G401.6 (cell line): ENCODE results near the gene C2.
"Not testable (repeated sequence)": the region's sequence is repeated elsewhere in the genome, so short reads cannot be mapped to it uniquely, and the experiment has no call there.

Source experiments
- FAIRE-seq: peaks from 2 replicates; lab custom pipeline; 2012; peaks lifted over from hg19 to GRCh38; lab: Jason Lieb, UNC

Gene C2

DNA sequence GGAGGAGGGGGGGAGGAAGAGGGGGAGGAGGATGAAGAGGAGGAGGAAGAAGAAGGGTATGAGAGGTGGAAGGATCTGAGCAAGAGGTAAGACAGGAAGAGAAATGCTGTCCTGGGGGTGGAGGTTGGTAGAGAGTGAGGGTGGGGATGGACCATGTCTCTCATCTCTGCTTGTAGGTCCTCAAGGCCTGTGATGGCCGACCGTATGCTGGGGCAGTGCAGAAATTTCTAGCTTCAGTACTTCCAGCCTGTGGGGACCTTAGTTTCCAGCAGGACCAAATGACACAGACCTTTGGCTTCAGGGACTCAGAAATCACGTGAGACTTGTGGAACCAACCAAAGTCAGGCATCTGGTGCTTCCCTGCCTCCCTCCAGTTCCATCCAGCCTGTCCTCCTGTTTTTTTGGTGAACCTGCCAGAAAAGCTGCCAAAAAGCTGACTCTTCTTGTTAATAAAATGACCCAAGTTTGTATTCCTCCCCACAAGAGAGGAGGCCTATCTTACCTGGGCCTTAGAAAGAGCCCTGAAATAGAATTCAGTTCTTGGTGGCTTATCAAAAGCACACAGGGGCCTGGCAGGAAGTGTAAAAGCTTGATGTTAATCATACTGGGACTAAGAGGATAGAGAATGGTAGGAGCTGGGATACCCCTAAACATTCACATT, 51.9 kb downstream of the C2 start:
- FAIRE-seq: no peak

DNA sequence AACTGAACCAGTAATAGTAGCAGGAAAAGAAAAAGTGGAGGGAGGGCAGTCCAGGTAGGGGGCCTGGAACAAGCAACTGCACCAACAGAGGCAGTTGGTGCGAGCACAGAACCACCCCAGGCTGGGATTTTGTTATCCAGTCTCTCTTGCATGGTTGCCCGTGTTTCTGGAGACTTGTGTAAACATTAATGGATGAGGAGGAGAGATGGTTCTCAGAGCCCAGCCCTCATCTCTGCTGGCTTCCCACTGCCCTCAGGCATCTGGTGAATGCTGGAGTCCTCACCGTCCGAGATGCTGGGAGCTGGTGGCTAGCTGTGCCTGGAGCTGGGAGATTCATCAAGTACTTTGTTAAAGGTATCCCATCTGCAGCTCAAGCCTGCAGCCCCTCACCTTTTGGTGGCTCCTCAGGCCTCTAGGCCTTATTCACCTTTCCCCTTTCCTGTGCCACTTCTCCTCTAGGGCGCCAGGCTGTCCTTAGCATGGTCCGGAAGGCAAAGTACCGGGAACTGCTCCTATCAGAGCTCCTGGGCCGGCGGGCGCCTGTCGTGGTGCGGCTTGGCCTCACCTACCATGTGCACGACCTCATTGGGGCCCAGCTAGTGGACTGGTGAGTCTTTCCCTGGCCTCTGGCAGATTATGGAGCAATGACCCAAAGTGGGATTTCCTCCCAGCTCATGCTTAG, 52.8 kb downstream of the C2 start:
- not testable (repeated sequence) for FAIRE-seq

- not testable (repeated sequence) for FAIRE-seq
Observed at GRCh38 chr6:31980998-31981397, 53.5 kb downstream of the C2 start.

GRCh38 chr6:31981744-31982143, 54.2 kb downstream of the C2 start, which contains the start of gene C4A:
TSS of gene C4A (plus strand) at chr6:31982057. CDS start at chr6:31982108, 51 bp downstream.
- not testable (repeated sequence) for FAIRE-seq

- FAIRE-seq: peak; percentile 89
Observed at GRCh38 chr6:31989363-31989762, 61.8 kb downstream of the C2 start.

DNA sequence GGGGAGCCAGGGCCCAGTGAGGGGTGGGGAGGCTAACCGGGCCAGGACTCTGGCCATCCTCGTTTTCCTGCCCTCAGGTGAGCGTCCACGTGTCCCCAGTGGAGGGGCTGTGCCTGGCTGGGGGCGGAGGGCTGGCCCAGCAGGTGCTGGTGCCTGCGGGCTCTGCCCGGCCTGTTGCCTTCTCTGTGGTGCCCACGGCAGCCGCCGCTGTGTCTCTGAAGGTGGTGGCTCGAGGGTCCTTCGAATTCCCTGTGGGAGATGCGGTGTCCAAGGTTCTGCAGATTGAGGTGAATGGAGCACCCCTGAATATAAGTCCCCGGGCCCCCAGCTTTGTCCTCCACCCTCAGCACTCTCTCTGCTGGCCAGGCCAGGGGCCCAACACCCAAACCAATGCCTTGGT, 66.9 kb downstream of the C2 start:
- FAIRE-seq: not testable (repeated sequence)
